ENCODE measurements around the gene MED12.

MED12 gene

DNA sequence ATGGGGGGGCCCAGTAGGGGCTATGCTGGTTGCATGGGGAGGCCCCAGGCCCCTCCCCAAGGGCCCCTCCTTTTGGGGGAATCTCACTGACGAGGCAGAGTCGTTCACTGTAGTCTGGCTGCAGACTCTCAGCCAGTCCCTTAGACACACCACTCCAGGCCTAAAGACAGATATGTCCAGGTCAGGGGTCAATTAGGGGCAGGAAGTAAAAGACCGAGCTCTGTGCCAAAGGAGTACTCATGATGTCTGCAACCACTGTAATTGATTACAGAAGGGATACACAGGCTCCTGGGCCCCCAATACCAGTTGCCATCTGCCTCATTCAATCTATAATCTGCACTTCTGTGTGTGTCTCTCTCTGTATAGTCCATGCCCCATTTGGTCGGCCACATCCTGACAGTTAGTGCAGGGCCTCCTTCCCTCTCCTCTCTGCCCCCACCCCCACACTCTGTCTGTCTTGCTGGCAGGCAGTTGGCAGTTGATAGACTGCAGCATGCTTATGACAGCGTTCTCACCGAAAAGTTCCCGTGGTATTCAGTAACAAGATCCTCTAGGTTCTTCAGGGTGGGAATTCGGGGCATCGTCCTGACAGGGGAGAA is 10.5 kb upstream of the MED12 start:
- DNase-seq: peak; percentile 30

DNA sequence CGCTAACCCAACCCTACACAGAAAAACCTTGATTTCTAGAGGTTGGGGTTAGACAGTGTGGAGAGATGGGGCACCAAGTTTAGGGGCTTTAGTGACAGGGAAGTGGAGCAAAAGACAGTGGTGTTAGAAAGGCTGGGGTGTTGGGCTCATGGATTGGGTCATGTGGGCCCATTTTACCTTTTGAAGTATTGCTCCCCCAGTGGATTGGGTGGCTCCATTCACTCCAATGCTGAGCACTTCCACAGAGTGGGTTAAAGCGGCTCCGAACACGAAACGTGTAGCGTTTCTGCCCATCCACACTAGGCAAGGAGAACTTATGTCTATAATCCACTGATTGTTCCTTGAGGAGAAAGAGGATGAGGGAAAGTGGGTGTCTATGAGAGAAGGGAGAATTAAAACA is 9.3 kb upstream of the MED12 start:
- DNase-seq: no peak

DNA sequence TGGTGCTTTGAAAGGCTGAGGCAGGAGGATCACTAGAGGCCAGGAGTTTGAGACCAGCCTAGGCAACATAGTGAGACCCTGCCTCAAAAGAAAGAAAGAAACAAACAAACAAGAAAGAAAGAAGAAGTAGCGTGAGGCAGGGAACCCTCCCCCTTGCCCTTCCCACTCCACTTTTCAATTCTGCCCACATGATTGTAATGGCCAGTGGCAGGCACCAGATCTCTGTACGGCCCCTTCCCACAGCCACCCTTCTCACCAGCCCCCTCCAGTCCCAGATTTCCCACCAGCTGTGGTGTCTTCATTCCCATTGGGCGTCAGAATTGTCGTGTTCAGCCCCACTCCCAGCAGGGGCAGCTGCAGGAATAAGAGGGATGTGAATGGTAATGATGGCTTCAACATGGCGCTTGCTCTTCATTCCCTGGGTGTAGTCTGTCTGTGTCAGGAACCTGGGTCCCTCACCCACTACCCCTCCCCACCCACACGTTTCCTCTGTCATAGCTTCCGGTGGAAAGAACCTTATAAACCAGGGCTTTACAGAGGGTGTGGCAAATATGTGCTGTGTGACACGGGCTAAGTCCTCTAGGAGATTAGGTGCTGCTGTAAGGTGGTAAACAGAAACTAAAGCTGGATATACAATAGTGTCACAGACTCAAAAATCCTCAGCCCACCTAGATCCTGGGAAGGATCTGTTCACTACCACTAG is 7.1 kb upstream of the MED12 start, which contains the start of gene IL2RG:
Gene IL2RG, minus strand, starts transcription at position 437 of the 703 bp plus-strand sequence. Its CDS starts 38 bp downstream, at position 399.
- peak; percentile 76 for DNase-seq

DNA sequence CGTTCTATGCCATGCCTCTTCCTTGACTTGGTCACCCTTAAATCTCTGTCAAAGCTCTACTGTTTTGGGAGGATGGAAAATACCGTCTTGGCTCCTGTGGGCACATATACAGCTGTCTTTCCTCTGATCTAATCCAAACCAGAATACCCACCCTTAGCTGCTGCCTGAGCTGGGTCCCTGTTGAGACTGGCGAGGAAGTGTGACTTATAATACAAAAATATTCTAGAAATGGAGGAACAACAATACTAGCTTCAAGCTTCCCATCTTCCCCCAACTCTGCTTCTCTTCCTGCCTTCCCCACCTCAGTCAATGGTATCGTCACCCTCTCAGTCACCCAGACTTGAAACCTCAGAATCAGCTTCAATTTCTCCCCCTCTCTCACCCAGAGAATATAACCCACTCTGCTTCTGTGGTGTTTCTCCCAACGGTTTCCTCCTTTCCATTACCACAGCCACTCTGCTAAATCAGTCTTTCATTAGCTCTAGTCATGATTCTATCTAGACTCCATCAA is 6.4 kb upstream of the MED12 start:
- no peak for DNase-seq

DNA sequence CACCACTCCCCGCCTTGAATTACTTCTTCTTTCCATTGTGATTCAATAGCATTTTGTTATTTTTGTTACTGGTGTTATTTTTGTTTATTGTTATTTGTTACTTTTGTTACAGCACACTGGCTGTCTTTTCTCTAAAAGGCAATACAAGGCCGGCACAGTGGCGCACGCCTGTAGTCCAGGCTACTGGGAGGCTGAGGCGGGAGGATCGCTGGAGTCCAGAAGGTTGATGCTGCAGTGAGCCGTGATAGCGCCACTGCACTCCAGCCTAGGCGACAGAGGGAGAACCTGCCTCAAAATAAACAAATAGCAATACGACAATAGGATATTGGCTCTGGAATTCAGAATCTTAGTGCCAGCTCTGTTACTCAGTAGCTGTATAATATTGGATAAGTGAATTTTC is 1.0 kb upstream of the MED12 start:
- no peak for DNase-seq

DNA sequence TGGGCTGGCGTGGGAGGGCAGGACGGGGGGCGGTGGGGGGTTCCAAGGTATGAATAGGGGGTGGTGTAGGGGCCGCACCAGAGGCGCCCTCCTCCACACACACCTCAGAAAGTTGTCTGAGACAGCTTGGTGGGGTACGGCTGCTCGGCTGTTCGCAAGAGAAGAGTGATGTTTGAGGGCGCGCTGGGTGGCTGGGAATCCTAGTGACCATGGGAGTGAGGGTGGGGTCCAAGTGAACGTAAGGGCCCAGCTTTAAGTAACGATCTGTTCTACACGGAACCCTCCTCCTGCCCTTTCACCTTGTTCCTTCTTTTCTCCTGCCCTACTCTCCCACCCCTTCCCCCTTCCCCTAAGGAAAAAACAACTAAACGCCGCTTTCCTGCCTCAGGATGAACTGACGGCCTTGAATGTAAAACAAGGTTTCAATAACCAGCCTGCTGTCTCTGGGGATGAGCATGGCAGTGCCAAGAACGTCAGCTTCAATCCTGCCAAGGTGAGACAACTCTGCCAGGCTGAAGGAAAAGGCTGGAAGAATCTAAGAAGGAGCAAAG is 664 bp downstream of the MED12 start:
- DNase-seq: no peak

DNA sequence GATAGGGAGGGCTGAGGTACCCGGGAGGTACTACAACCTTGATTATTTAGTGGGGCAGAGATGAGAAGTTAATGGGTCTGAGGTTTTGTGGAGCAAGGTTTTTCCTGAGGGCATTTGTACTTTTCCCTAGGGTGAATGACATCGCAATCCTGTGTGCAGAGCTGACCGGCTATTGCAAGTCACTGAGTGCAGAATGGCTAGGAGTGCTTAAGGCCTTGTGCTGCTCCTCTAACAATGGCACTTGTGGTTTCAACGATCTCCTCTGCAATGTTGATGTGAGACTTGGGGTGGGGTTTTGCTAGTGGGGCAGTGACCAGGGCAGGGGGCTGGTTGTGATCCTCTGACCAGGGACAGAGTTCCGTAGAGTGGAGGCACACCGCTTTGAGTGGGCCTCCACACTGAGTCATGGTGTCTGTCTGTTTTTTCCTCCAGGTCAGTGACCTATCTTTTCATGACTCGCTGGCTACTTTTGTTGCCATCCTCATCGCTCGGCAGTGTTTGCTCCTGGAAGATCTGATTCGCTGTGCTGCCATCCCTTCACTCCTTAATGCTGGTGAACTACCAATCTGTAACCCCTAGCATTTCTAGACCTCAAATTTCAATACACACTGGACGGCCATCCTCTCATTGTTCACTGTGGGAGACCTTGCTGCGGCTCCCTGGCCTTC is 9.9 kb downstream of the MED12 start:
- DNase-seq: no peak

DNA sequence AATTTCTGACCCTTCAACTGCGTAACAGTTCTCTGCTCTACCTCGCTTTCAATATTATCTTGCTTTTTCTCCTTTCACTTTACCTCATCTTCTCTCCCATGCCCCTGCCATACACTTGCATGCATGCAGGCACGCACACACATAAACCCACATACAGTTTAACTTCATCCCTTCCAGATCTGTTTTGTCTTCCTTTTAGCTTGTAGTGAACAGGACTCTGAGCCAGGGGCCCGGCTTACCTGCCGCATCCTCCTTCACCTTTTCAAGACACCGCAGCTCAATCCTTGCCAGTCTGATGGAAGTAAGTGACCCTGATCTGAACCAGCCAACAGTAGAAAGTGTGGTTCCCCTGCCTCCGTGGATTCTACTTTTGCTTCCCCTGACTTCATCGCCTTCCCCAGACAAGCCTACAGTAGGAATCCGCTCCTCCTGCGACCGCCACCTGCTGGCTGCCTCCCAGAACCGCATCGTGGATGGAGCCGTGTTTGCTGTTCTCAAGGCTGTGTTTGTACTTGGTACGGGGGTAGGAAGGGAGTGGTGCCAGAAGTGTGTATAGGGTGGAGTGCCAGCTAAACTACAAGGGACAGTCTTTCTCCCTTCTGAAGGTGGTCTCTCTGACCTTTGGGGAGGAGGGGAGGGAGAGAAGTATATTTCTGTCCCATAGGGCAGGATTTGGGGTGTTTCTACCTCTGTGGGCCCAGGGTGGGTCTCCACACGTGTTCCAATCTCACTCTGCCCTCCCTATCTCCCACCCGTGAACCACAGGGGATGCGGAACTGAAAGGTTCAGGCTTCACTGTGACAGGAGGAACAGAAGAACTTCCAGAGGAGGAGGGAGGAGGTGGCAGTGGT is 10.7 kb downstream of the MED12 start:
- peak; percentile 77 for DNase-seq

DNA sequence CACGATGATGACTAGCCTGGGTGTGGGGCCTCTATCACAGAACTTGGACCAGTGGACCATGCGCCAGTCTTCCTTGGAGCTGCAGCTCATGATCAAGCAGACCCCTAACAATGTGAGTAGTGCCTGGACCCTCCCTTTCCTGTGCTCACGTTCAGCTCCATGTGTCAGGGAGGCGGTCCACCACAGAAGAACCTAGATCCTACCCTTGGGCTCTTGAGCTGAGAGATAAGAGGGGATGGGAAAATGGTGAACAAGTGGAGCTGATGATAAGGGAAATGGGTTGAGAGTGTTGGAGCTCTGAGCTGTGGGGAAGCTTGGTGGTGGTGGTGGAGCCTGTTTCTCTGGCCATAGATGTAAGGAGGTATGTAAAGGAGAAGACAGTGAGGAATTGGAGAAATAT is 13.1 kb downstream of the MED12 start:
- no peak for DNase-seq

DNA sequence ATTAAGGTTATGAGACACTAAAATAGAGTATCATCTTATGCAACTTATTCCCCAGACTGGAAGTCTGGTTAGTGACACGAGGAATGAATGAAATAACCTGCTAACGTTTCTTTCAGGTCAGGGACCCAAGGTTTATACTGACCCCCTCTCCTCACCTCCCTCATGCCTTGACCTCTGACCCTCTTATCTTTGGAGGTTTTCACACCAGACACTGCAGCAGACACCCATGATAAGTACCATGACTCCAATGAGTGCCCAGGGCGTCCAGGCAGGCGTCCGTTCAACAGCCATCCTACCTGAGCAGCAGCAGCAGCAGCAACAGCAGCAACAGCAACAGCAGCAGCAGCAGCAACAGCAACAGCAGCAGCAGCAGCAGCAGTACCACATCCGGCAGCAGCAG is 22.0 kb downstream of the MED12 start:
- DNase-seq: no peak

DNA sequence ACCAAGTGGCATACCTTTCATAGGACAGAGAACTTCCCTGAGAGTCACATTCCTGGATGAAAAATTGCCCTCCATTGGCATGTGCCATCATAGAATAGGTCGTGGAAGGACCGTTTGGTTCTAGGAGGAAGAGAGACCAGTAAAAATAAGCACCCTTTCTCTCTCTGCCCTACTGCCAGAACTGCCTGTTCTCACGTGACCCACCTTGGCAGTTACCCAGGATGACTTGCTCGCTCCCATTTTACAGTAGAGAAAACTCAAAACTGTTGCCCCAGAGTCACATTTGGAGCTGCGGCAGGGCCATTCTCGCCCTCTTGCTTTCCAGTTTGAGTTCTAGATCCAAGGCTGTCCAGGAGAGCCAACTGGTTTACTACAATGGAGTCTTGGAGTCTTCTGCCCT is 25.1 kb downstream of the MED12 start:
- no peak for DNase-seq

DNA sequence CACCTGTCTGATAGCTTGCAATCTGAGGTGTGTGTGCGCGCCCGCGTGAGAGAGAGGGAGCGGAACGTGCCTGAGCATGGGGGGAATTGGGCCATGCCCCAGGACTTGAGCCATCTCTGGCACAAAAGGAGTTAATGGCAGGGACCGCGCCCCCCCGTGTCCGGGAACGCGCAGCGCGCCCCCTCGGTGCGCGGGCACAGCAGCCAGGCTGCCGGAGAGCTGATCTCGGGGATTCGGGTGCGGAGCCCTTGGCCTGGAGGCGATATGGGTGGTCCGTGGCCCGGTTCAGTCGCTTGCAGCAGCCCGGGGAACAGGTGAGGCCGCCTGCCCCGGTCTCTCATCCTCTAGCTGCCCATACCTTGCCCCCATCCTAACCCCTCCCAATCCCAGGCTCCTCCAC is 26.3 kb downstream of the MED12 start, which contains the start of gene NLGN3:
Gene NLGN3, plus strand, starts transcription at position 191 of the 400 bp plus-strand sequence. CDS start 2,909 bp downstream, outside the sequence.
- DNase-seq: no peak

DNA sequence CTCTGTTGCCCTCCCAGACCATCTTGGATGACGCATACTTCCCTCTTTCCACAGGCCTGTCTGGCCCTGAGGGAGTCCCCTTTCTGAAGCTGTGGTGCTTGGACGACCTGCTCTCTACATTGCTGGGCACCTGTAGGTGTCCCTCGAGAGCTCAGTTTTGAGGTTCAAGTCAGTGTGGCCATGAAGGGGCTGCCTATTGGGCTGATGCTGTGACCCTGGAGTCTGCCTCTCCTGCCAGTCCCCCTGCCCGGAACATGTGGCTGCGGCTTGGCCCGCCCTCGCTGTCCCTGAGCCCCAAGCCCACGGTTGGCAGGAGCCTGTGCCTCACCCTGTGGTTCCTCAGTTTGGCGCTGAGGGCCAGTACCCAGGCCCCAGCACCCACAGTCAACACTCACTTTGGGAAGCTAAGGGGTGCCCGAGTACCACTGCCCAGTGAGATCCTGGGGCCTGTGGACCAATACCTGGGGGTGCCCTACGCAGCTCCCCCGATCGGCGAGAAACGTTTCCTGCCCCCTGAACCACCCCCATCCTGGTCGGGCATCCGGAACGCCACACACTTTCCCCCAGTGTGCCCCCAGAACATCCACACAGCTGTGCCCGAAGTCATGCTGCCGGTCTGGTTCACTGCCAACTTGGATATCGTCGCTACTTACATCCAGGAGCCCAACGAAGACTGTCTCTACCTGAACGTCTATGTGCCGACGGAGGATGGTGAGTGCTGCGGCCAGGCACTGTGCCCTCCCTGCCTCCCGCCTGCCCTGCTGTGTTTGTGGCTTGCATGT is 29.3 kb downstream of the MED12 start:
- DNase-seq: no peak

DNA sequence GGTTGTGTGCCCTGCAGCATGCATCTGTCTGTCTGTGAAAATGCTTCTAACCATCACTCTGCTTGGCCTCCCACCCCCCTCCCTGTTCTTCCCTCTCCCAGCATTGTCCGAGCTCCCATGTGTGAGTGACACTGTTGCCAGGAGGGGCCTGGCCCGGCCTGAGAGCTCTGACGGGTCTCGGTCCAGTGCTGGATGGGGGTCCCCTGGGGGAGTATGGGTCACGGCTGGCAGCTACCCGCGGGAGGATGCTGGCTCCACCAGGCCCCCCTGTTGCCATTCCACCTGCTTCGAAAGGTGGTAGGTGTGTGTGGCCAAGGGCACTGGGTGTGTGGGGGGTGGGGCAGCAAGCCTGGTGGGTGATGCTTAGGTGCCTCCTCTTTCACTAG is 29.9 kb downstream of the MED12 start:
- DNase-seq: no peak

DNA sequence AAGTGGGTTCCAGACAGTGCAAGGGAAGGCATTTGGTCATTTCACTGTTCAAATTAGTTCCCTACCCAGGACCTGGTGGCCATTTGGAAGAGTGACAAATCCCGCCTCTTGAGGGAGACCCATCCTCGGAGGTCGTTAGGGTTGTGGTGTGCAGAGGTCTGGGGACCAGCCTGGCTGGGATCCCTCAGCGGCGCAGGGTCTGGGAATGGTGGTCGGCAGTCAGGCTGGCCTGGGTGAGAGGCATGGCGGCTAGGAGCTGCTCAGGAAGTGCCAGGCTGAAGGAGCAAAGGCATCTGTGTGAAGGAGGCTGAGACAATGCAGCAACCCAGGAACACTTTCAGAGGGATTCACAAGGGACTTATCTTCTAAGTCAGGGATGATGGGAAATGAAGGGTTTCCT is 33.0 kb downstream of the MED12 start:
- DNase-seq: no peak

DNA sequence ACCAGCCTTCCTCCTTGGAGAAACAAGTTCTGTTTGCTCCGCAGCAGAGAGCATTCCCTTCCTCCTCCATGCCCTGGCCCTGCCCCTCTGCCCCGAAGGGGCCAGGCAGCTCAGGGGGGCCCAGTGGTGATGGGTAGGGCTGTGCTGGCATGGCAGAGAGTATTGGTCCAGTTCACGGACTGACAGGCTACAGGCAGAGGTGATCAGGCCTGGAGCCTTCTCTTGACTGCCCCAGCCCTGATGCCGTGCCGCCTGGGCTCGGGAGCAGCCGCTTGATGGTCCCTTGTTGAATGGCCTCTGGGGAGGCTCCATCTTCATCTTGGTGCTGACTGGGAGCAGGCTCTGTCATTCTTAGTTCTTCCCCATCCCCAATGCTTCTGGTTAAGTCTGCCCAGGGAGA is 35.8 kb downstream of the MED12 start:
- no peak for DNase-seq

DNA sequence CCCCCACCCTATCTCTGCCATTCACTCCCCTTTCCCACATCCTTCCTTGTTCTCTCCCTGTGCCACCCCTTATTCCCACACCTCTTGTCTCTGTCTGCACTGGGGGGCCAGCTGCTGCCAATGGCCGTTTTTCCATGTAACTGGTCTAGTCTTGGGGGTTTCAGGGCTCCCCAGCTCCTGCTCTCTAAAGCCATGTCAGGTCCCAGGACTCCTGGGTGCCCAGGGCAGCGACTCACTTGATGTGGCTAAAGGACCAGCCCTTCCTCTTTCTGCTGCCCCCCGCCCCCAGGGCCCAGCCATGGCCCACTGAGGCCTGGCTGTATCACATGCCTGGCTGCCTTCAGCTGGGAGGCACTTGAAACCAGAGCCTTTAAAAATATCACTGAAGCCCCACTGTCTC is 36.2 kb downstream of the MED12 start:
- no peak for DNase-seq

DNA sequence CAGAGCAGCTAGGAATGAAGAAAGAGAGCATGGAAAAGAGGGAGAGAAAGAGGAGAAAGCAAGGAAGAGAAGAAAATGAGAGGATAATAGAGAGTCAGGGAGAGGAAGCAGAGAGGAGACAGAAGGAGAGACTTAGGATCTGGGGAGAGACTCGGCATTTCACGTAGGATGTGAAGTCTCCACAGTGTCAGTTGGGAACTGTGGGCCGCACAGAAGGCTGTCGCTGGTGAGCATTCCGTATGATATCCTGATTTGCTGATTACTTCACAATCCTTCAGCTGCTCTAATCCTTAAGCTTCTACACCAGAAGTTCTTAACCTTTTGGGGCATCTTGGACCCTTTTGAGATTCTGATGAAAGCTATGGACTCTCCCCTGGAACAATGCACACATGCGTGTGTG is 40.2 kb downstream of the MED12 start:
- DNase-seq: no peak

DNA sequence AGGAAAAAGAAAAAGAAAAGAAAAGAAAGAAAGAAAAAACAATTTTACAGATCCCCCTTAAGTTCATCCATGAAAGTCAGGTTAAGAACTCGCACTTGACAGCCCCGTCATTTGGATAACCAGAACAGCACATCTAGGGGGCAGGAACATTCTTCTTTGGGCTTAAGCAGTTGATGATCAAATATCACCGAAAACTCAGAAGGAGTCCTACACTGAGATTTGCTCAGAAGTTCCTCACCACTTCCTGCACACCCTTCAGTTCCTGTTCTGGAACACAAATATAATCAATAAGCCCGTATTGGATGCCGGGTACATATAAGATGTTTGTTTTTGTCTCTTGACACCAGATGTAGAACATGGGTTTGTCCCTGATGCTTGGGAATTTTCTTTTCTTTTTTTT is 40.9 kb downstream of the MED12 start:
- no peak for DNase-seq

DNA sequence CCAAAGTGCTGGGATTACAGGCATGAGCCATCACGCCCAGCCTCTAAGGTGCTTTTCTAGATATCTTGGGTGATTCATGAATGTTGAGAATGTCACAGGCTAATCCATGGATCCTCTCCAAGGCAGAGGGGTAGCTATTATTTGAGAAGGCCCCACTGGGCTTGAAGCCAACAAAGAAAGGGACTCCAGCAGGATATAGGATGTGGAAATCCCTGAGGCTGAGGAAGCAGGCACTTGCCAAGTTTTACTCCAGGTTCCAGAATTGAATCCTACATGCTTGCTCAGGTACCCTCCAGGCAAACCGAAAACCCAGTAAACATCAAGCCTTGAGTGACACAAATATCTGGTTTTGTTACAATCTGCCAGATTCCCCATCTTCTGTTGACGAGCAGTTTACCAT is 42.1 kb downstream of the MED12 start:
- DNase-seq: no peak

DNA sequence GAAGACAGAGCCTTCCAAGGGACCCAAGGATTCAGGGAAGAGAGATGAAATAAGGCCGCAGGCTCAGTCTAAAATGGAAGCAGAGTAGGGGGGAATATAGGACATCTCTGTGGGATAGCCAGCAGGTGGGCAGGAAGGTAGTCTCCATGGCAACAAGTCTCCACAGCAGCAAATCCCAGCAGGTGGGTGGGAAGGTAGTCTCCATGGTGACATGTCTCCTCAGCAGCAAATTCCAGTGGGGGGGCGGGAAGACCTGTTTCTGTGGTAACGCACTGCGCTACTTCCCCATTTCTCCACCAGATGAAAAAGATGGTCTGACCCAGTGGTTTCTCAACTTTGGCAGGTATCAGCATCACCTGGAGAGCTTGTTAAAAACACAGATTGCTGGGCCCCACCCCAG is 44.6 kb downstream of the MED12 start:
- DNase-seq: no peak

DNA sequence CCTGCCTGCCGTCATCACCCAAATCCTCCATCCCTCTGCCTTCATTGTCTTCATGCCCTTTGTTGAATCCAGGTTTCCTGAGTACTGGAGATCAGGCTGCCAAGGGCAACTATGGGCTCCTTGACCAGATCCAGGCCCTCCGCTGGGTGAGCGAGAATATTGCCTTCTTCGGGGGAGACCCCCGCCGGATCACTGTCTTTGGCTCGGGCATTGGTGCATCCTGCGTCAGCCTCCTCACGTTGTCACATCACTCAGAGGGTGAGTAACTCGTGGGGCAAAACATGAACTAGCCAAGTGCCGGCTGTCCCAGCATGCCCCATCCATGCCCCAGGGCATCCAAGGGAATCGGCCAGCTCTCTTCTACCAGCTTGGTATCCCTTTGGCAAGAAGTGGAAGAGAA is 45.7 kb downstream of the MED12 start:
- no peak for DNase-seq

Measured in activated naive CD4-positive, alpha-beta T cell treated with Interleukin-2 at 50 U/mL for 16 hours (primary cell).